Muscle of leg (tissue), 11 donors: ENCODE data around the gene TENT5C. TPM values are rescaled to one million over a fixed set of nuclear protein-coding genes. Genes with fewer than 3 reads are reported as not detected.

Experiments
- DNase-seq: peaks from one replicate; pipeline ENCODE4 v3.0.0; 2013
- H3K27ac ChIP-seq: one replicate; pipeline ENCODE4 v1.5.1; 2013; ENCODE audit warnings: mild to moderate bottlenecking, low read length, control low read depth
- H3K27me3 ChIP-seq: one replicate; pipeline ENCODE4 v1.6.1; 2013; ENCODE audit warnings: low read length; ENCODE audit not compliant: control insufficient read depth, insufficient read depth
- H3K36me3 ChIP-seq: one replicate; pipeline ENCODE4 v1.6.1; 2013; ENCODE audit warnings: low read length; ENCODE audit not compliant: control insufficient read depth, insufficient read depth
- H3K4me1 ChIP-seq: one replicate; pipeline ENCODE4 v1.6.1; 2013; ENCODE audit warnings: low read length; ENCODE audit not compliant: control insufficient read depth, insufficient read depth
- H3K4me3 ChIP-seq: one replicate; pipeline ENCODE4 v1.5.1; 2013; ENCODE audit warnings: low read length, control low read depth
- H3K9me3 ChIP-seq: replicated peaks from 2 replicates; pipeline ENCODE4 v1.6.1; 2013; ENCODE audit warnings: low read depth, low read length; ENCODE audit not compliant: control insufficient read depth
- WGBS: methylation state at CpG from one replicate; pipeline ENCODE4 v1.1.5; 2013; ENCODE audit warnings: missing lambda C conversion rate; ENCODE audit not compliant: insufficient coverage; 5-methylcytosine and 5-hydroxymethylcytosine counted together
- polyA plus RNA-seq, 8 donors: library from polyadenylated mRNA; unstranded; fragments of 120-200 nt; gene quantifications; one replicate each; pipeline versions ENCODE4 v1.2.1 to v1.2.3, GENCODE V29; 2013; ENCODE audit warnings: inconsistent platforms in 1 of 8, low replicate concordance in 1 of 8; ENCODE audit not compliant: insufficient read length in 8 of 8, insufficient read depth in 1 of 8
- total RNA-seq: library from RNA; stranded (reverse); fragments of 120-200 nt; gene quantifications from one replicate; pipeline ENCODE4 v1.2.4, GENCODE V29; 2013

Gene TENT5C
- total and polyA plus RNA-seq, 9 donors = 1.9 to 6.6 (median 3.8) TPM

DNA sequence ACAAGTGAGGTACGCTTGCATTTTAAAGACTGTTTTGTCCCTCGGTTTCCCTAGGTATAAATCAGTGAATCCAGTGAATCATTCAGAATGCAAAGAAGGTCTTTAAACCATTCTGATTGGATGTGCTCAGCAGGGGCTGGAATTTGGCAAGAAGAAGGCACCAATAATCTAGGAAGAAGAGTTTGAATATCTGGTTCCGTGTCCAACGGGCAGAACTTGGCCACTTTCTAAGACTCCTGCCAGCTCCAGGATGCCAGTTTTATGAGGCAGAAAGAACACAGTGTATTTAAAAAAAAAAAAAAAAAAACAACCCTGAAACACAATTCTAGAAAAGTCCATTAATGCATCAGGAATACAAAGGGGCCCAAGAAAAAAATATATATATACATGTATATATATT is 3.0 kb upstream of the TENT5C start:
- peaks cover 41% of the 10 kb centered on the region for H3K27me3 ChIP-seq
- H3K27ac ChIP-seq = no peak overlapping the region
- H3K36me3 ChIP-seq = no peaks in the 10 kb centered on the region
- no peak overlapping the region for H3K4me3 ChIP-seq
- H3K9me3 ChIP-seq = no peaks in the 10 kb centered on the region
- no peak for DNase-seq
- no CpG with 5 or more reads among the region's 4 CpGs for WGBS
- H3K4me1 ChIP-seq = peaks cover 20% of the 10 kb centered on the region

- 1% methylated on average over 27 of the region's 29 CpGs for WGBS
- Histone ChIP-seq H3K27me3 (peaks cover 41% of the 10 kb centered on the region), H3K4me1 (peaks cover 20% of the 10 kb centered on the region), H3K36me3 (no peaks in the 10 kb centered on the region), H3K4me3 (peak overlapping the region; percentile 82), H3K9me3 (no peaks in the 10 kb centered on the region), H3K27ac (no peak overlapping the region)
- peak; percentile 59 for DNase-seq
Measured at GRCh38 chr1:117605164-117605773, 579 bp upstream of the TENT5C start.

DNA sequence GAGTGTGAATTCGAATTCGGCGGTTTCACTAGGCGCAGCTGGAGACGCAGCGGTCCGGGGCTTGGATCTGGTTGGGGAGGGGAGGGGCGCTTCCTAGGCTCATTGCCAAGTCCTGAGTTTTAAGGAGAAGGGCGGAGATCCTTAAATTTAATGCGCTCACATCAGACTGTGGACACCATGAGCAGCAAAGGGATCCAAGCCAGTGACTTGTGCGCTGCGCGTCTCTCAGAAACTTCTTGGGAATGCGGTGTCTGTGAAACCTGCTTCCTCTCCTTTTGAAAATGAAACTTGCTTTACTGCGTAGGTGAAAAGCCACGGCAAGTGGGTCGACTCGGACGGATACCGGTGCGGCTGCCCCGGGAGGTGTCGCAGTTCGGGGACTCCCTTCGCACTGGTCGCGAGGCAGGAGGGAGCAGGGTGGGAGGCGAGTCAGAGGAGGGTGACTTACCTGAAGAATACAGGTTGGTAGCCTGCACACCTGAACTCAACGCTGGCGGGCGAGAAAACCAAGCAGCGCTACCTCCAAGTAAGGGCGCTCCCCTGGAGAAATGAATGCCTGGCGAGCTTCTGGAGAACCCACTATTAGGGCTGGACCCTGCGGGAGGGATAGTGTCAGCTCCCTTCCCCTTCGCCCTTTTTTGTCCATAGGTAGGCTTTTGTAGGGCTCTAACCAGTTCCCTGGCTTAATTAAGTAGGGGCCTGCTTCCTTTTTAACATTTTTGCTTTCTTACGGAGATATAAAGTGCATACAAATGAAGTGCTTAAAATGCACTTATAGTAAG is 992 bp downstream of the TENT5C start:
- peak; percentile 83 for DNase-seq
- Histone ChIP-seq H3K27ac (no peak overlapping the region), H3K4me3 (peak overlapping the region; percentile 82), H3K4me1 (peaks cover 20% of the 10 kb centered on the region), H3K27me3 (peaks cover 34% of the 10 kb centered on the region), H3K9me3 (no peaks in the 10 kb centered on the region), H3K36me3 (no peaks in the 10 kb centered on the region)
- 1% methylated on average over 34 of the region's 37 CpGs for WGBS

DNA sequence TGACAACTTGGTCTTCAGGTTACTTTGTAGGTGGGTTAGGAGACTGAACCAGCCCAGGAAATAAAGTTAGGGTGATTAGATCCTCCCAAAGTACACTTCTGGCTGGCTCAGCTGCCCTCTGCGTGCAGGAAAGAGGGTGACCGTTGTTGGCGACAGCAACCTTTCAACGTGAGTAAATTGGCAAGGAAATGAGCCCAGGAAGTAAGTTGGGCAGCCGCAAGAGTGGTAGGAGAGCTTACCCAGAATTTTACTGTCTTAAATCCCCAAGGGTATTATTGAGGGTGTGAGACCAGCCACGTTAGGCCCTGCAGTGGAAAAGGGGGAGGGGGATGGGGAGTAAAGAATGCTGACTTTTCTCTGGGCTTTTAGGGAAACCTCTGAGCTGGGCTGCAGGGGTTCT is 1.6 kb downstream of the TENT5C start:
- no CpG with 5 or more reads among the region's 6 CpGs for WGBS
- peak; percentile 15 for DNase-seq
- Histone ChIP-seq H3K4me3 (no peak overlapping the region), H3K36me3 (no peaks in the 10 kb centered on the region), H3K27ac (no peak overlapping the region), H3K4me1 (peaks cover 20% of the 10 kb centered on the region), H3K27me3 (peaks cover 35% of the 10 kb centered on the region), H3K9me3 (no peaks in the 10 kb centered on the region)

GRCh38 chr1:117608115-117608615 is 2.3 kb downstream of the TENT5C start:
- DNase-seq = no peak
- H3K36me3 ChIP-seq = no peaks in the 10 kb centered on the region
- no peak overlapping the region for H3K4me3 ChIP-seq
- no peak overlapping the region for H3K27ac ChIP-seq
- H3K9me3 ChIP-seq = no peaks in the 10 kb centered on the region
- WGBS = 67% methylated on average over 5 of the region's 7 CpGs
- peaks cover 20% of the 10 kb centered on the region for H3K4me1 ChIP-seq
- peaks cover 35% of the 10 kb centered on the region for H3K27me3 ChIP-seq

DNA sequence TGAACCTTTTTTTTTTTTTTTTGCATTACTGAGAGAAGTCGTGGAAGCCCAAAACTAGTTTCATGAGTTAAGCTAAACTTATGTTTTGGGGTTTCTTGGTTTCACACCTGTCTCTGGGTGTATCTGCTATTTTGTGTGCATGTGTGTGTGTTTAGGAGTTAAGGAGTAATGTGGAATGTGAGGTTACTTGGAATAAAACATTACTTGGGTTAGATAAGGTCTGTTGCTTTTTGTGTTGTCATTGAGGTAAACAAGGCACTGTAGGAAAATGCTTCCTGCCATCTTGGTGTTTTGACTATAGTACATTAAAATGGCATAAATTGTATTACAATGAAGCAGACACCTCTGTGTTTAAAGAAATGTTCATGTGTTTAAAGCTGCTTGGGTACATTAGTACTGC is 2.9 kb downstream of the TENT5C start:
- Histone ChIP-seq H3K27ac (no peak overlapping the region), H3K36me3 (no peaks in the 10 kb centered on the region), H3K9me3 (no peaks in the 10 kb centered on the region), H3K27me3 (peaks cover 35% of the 10 kb centered on the region), H3K4me3 (no peak overlapping the region), H3K4me1 (peaks cover 20% of the 10 kb centered on the region)
- DNase-seq = no peak
- no CpG with 5 or more reads among the region's 1 CpG for WGBS

DNA sequence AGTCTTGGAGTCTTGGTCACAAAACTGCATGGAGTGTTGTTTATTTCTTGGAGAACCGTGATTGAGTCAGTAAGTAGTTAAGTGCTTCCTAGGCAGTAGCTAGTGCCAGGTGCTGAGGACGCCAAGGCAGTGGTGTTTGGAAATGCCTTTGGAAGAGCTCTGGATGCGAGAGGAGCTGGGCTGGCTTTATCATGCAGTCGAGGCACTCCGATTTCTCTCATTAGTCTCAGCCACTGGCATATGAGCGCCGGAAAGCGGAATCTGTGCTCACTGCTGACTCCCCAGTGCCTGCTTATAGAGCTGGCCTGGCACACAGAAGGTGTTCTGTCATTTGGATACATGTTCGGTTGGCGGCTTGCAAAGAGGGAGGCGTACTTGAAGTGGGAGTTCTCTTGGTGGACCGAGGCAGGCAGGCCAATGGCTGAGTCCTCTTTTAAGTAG is 3.6 kb downstream of the TENT5C start:
- 70% methylated on average over 11 of the region's 12 CpGs for WGBS
- Histone ChIP-seq H3K36me3 (no peaks in the 10 kb centered on the region), H3K27ac (no peak overlapping the region), H3K9me3 (no peaks in the 10 kb centered on the region), H3K4me1 (peaks cover 20% of the 10 kb centered on the region), H3K4me3 (no peak overlapping the region), H3K27me3 (peaks cover 38% of the 10 kb centered on the region)
- peak; percentile 33 for DNase-seq

- 53% methylated on average over 4 of the region's 4 CpGs for WGBS
- H3K27me3 ChIP-seq = peaks cover 38% of the 10 kb centered on the region
- no peak overlapping the region for H3K27ac ChIP-seq
- H3K9me3 ChIP-seq = no peaks in the 10 kb centered on the region
- no peak overlapping the region for H3K4me3 ChIP-seq
- peaks cover 18% of the 10 kb centered on the region for H3K4me1 ChIP-seq
- no peaks in the 10 kb centered on the region for H3K36me3 ChIP-seq
- no peak for DNase-seq
Measured at GRCh38 chr1:117610036-117610435, 4.2 kb downstream of the TENT5C start.

GRCh38 chr1:117611121-117611601 is 5.3 kb downstream of the TENT5C start:
- DNase-seq = no peak
- Histone ChIP-seq H3K4me3 (no peak overlapping the region), H3K27me3 (peaks cover 29% of the 10 kb centered on the region), H3K27ac (no peak overlapping the region), H3K36me3 (no peaks in the 10 kb centered on the region), H3K9me3 (no peaks in the 10 kb centered on the region), H3K4me1 (peaks cover 12% of the 10 kb centered on the region)
- 79% methylated on average over 4 of the region's 5 CpGs for WGBS

DNA sequence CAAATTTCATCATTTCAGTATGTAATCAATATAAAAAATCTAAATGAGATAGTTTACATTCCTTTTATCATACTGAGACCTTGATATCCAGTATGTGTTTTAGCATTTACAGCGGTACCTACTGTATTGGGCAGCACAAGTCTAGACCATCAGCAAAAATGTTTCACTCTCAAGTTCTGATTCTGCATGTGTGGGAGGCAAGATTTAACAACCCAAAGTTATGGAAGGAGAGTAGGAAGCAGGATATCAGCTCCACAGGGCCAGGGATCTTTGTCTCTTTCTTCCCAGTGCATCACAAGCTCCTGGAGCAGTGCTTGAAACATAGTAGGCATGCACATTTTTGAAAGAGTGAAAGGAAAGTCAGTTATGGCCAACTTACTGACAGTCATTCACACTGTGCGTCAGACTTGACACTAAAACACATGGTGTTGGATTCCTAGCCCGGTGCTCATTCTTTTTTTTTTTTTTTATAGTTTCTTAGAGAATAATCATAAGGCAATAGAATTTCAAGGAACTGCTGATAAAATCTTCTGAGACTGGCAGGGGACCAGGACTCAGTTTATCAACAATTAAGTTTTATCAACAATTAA is 6.1 kb downstream of the TENT5C start:
- Histone ChIP-seq H3K27ac (no peak overlapping the region), H3K9me3 (no peaks in the 10 kb centered on the region), H3K27me3 (peaks cover 21% of the 10 kb centered on the region), H3K4me1 (peaks cover 3% of the 10 kb centered on the region), H3K36me3 (no peaks in the 10 kb centered on the region), H3K4me3 (no peak overlapping the region)
- DNase-seq = no peak
- WGBS = no CpG with 5 or more reads among the region's 3 CpGs
